Hepatocyte (in vitro differentiated cells): ENCODE results near the gene CD44. TPM values are rescaled to one million over a fixed set of nuclear protein-coding genes. Genes with fewer than 3 reads are reported as not detected.
A peak's percentile ranks its signal among the peaks of the same experiment; 100 is the strongest.

Experiments
- DNase-seq: peaks from one replicate; pipeline ENCODE4 v3.0.0-alpha.2; 2016; ENCODE audit warnings: low spot score
- H2AFZ ChIP-seq: fragments of 200-600 bp; sonication (generic); 2 replicates; pipeline ENCODE4 v1.6.0; 2016; ENCODE audit warnings: antibody characterized with exemption, mild to moderate bottlenecking
- H3K27ac ChIP-seq: fragments of 200-600 bp; sonication (generic); 2 replicates; pipeline ENCODE4 v1.5.1; 2016; ENCODE audit warnings: mild to moderate bottlenecking
- H3K27me3 ChIP-seq: fragments of 200-600 bp; sonication (generic); 2 replicates; pipeline ENCODE4 v1.6.1; 2016
- H3K36me3 ChIP-seq: fragments of 200-600 bp; sonication (generic); replicated peaks from 2 replicates; pipeline ENCODE4 v1.5.1; 2016; ENCODE audit warnings: low read depth; ENCODE audit not compliant: insufficient read depth
- H3K4me1 ChIP-seq: fragments of 200-600 bp; sonication (generic); 2 replicates; pipeline ENCODE4 v1.5.1; 2016; ENCODE audit warnings: mild to moderate bottlenecking, moderate library complexity; ENCODE audit not compliant: insufficient read depth
- H3K4me2 ChIP-seq: fragments of 200-600 bp; sonication (generic); 2 replicates; pipeline ENCODE4 v1.6.0; 2016
- H3K4me3 ChIP-seq: fragments of 200-600 bp; sonication (generic); 2 replicates; pipeline ENCODE4 v1.5.1; 2016; ENCODE audit warnings: mild to moderate bottlenecking
- H3K79me2 ChIP-seq: fragments of 200-600 bp; sonication (generic); 2 replicates; pipeline ENCODE4 v1.6.0; 2017; ENCODE audit warnings: mild to moderate bottlenecking
- H3K9me2 ChIP-seq: fragments of 200-600 bp; sonication (generic); replicated peaks from 2 replicates; pipeline ENCODE4 v1.6.0; 2017; ENCODE audit warnings: mild to moderate bottlenecking; ENCODE audit not compliant: insufficient read depth
- H3K9me3 ChIP-seq: fragments of 200-600 bp; sonication (generic); 2 replicates; pipeline ENCODE4 v1.5.1; 2016; ENCODE audit warnings: low read depth, mild to moderate bottlenecking
- H4K20me1 ChIP-seq: fragments of 200-600 bp; sonication (generic); 2 replicates; pipeline ENCODE4 v1.6.0; 2016; ENCODE audit warnings: mild to moderate bottlenecking; ENCODE audit not compliant: insufficient read depth, poor library complexity, severe bottlenecking
- EZH2 ChIP-seq: fragments of 200-600 bp; sonication (generic); IDR thresholded peaks from 2 replicates; pipeline ENCODE4 v1.6.1; 2016; ENCODE audit warnings: antibody characterized with exemption, mild to moderate bottlenecking, borderline replicate concordance
- EZH2phosphoT487 ChIP-seq: fragments of 200-600 bp; sonication (generic); IDR thresholded peaks from one replicate; pipeline ENCODE4 v1.6.1; 2018; ENCODE audit warnings: antibody characterized with exemption, mild to moderate bottlenecking, low read depth, moderate library complexity; ENCODE audit not compliant: unreplicated experiment, severe bottlenecking
- WGBS: methylation state at CpG from one replicate; pipeline ENCODE4 v1.1.6; 2016; ENCODE audit warnings: low lambda C conversion rate; ENCODE audit errors: missing lambda C conversion rate; 5-methylcytosine and 5-hydroxymethylcytosine counted together
- polyA plus RNA-seq: library from polyadenylated mRNA; unstranded; fragments of >200 nt; fragmentation: Nextera tagmentation; extraction: Ambion mirVana; gene quantifications from 2 replicates; pipeline ENCODE4 v1.2.1, GENCODE V29; 2016
- total RNA-seq: library from RNA; depleted of rRNA; stranded (reverse); fragments of >200 nt; gene quantifications from 2 replicates; pipeline ENCODE4 v1.2.3, GENCODE V29; 2014
- TF ChIP-seq, protein P1 (sequence below): fragments of 200-600 bp; sonication (generic); IDR thresholded peaks from 2 replicates; pipeline ENCODE4 v1.5.1; 2016; ENCODE audit warnings: antibody characterized with exemption, mild to moderate bottlenecking; ENCODE audit not compliant: poor library complexity

The CD44 gene
- total and polyA plus RNA-seq, 2 experiments from 2014 or later, result 17.5 to 29.5 TPM

DNA sequence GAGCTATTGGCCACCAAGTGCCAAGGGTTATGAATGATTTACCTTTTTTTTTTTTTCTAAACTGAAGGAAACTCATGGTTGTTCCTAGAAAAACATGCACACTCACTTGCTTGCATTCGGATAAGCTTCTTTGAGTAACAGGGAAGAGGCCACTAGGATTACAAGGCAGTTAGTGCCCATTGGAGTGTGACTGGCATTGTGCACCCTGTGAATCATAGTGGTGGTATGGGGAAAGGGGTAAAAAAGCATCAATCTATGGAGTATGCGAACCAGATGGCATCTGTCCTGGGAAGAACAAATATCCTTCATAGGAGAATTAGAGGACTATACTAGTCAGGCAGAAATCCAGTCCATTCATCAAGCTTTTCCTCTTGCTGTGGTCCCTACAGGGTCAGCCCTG is 24.2 kb downstream of the CD44 start:
- H3K4me2 ChIP-seq, result no peak overlapping the region
- H3K27ac ChIP-seq, result no peak overlapping the region
- peaks cover 41% of the 10 kb centered on the region for H3K4me1 ChIP-seq

GRCh38 chr11:35163702-35164496 is 24.9 kb downstream of the CD44 start:
- Histone ChIP-seq H3K79me2 (no peaks in the 10 kb centered on the region), H3K4me3 (no peak overlapping the region), H4K20me1 (no peaks in the 10 kb centered on the region), H3K4me1 (peaks cover 37% of the 10 kb centered on the region), H3K9me3 (no peaks in the 10 kb centered on the region), H3K27ac (no peak overlapping the region), H2AFZ (no peak overlapping the region), H3K36me3 (no peaks in the 10 kb centered on the region), H3K9me2 (no peaks in the 10 kb centered on the region), H3K4me2 (no peak overlapping the region), H3K27me3 (no peaks in the 10 kb centered on the region)
- WGBS, result 53% methylated on average over 3 of the region's 3 CpGs
- no peak for DNase-seq
- no peak for TF ChIP-seq EZH2
- TF ChIP-seq, protein P1, sequence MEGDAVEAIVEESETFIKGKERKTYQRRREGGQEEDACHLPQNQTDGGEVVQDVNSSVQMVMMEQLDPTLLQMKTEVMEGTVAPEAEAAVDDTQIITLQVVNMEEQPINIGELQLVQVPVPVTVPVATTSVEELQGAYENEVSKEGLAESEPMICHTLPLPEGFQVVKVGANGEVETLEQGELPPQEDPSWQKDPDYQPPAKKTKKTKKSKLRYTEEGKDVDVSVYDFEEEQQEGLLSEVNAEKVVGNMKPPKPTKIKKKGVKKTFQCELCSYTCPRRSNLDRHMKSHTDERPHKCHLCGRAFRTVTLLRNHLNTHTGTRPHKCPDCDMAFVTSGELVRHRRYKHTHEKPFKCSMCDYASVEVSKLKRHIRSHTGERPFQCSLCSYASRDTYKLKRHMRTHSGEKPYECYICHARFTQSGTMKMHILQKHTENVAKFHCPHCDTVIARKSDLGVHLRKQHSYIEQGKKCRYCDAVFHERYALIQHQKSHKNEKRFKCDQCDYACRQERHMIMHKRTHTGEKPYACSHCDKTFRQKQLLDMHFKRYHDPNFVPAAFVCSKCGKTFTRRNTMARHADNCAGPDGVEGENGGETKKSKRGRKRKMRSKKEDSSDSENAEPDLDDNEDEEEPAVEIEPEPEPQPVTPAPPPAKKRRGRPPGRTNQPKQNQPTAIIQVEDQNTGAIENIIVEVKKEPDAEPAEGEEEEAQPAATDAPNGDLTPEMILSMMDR, result peak; percentile 11
- TF ChIP-seq EZH2phosphoT487, result no peak

More for the DNA sequence above, 24.2 kb downstream of the CD44 start:
- Histone ChIP-seq H3K9me3 (no peaks in the 10 kb centered on the region), H3K36me3 (no peaks in the 10 kb centered on the region), H4K20me1 (no peaks in the 10 kb centered on the region), H3K27me3 (no peaks in the 10 kb centered on the region), H3K79me2 (no peaks in the 10 kb centered on the region), H2AFZ (no peak overlapping the region), H3K9me2 (no peaks in the 10 kb centered on the region), H3K4me3 (no peak overlapping the region)
- 90% methylated on average over 2 of the region's 2 CpGs for WGBS
- DNase-seq, result no peak
- TF ChIP-seq EZH2phosphoT487 (no peak), EZH2 (no peak)
- TF ChIP-seq, protein P1, result no peak

- no peak overlapping the region for H3K27ac ChIP-seq
- no peaks in the 10 kb centered on the region for H3K27me3 ChIP-seq
- H3K4me3 ChIP-seq, result no peak overlapping the region
- WGBS, result 100% methylated on average over 1 of the region's 1 CpG
- peaks cover 36% of the 10 kb centered on the region for H3K4me1 ChIP-seq
- H3K4me2 ChIP-seq, result no peak overlapping the region
- no peak for DNase-seq
- no peaks in the 10 kb centered on the region for H4K20me1 ChIP-seq
- no peaks in the 10 kb centered on the region for H3K9me2 ChIP-seq
- no peaks in the 10 kb centered on the region for H3K9me3 ChIP-seq
- H2AFZ ChIP-seq, result no peak overlapping the region
- H3K36me3 ChIP-seq, result no peaks in the 10 kb centered on the region
- TF ChIP-seq EZH2phosphoT487, result no peak
- TF ChIP-seq, protein P1, result no peak
- TF ChIP-seq EZH2, result no peak
- H3K79me2 ChIP-seq, result no peaks in the 10 kb centered on the region
Measured at GRCh38 chr11:35165030-35165422, 26.1 kb downstream of the CD44 start.
